ENCODE data around the gene PTPN13.

The PTPN13 gene

DNA sequence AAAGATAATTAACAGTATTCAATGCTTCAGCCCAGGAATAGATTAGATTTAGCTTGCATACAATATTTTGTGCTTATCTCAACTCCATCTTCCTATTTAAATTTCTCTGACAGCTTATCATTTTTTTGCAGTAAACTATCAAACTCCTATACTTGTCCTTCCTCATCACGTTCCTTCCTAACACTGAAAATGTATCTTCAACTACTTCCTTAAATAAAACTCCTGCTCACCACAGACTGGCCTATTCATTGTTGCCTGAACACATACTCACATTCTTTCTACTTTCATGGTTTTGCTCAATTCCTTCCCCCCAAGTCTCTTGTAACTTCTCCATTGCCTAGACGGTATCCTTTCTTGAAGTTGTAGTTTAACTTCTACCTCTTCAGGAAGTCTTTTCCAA is 28.5 kb upstream of the PTPN13 start:
- H3K27ac ChIP-seq, result no peak overlapping the region
- TF ChIP-seq, protein P1, sequence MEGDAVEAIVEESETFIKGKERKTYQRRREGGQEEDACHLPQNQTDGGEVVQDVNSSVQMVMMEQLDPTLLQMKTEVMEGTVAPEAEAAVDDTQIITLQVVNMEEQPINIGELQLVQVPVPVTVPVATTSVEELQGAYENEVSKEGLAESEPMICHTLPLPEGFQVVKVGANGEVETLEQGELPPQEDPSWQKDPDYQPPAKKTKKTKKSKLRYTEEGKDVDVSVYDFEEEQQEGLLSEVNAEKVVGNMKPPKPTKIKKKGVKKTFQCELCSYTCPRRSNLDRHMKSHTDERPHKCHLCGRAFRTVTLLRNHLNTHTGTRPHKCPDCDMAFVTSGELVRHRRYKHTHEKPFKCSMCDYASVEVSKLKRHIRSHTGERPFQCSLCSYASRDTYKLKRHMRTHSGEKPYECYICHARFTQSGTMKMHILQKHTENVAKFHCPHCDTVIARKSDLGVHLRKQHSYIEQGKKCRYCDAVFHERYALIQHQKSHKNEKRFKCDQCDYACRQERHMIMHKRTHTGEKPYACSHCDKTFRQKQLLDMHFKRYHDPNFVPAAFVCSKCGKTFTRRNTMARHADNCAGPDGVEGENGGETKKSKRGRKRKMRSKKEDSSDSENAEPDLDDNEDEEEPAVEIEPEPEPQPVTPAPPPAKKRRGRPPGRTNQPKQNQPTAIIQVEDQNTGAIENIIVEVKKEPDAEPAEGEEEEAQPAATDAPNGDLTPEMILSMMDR (conservative IDR thresholded peaks at IDR 0.05), result no peak
- no peak for TF ChIP-seq ZFX (IDR thresholded peaks at IDR 0.05)

DNA sequence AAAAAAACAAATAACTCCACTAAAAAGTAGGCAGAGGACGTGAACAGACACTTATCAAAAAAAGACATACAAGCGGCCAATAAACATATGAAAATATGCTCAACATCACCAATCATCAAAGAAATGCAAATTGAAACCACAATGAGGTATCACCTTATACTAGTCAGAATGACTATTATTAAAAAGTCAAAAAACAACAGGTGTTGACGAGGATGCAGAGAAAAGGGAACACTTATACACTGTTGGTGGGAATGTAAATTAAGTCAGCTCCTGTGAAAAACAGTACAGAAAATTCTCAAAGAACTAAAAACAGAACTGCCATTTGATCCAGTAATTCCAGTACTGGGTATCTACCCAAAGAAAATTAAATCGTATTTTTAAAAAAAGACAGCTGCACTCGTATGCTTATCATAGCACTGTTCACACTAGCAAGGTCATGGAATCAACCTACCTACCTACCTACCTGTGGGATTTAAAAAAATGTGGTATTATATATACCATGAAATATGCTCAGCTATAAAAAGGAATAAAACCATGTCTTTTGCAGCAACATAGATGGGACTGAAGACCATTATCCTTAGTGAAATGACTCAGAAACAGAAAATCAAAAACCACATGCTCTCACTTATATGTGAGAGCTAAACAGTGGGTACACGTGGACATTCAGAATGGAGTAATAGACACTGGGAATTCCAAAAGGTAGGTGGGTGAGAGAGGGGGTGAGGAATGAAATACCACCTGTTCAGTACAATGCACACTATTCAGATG is 24.8 kb upstream of the PTPN13 start:
- TF ChIP-seq, protein P1 (conservative IDR thresholded peaks at IDR 0.05), result no peak
- no peak for TF ChIP-seq ZFX (IDR thresholded peaks at IDR 0.05)
- no peak overlapping the region for H3K27ac ChIP-seq

DNA sequence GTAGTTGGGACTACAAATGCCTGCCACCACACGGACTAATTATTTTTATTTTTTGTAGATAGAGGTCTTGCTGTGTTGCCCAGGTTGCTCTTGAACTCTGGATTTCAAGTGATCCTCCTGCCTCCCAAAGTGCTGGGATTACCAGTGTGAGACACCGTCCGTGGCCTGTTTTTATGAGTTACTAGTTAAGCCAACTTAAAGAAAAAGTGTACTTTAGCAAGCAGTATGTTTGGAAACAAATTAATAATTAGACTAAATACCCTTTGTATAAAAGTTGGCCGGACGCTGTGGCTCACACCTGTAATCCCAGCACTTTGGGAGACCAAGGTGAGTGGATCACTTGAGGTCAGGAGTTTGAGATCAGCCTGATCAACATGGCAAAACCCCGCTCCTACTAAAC is 14.2 kb upstream of the PTPN13 start:
- no peak overlapping the region for H3K27ac ChIP-seq
- TF ChIP-seq, protein P1 (conservative IDR thresholded peaks at IDR 0.05), result no peak
- TF ChIP-seq ZFX (IDR thresholded peaks at IDR 0.05), result no peak

DNA sequence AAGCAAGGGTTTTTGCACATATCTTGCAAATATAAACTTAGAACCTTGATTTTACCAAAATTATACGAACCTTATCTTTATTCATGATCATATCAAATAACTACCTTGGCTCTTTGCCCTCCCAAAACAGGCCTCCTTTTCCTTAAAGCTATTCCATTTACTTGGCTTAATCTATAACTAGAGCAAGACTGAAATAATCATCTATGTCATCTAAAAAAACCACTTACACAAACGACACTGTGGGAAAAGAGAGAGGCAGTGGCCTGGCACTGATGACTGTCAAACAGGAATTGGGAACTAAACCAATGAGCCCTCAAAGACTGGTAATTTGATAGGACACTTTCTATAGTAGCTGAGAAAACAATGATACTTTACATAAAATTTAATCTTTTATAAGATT is 11.7 kb upstream of the PTPN13 start:
- H3K27ac ChIP-seq, result no peak overlapping the region
- no peak for TF ChIP-seq ZFX (IDR thresholded peaks at IDR 0.05)
- TF ChIP-seq, protein P1 (conservative IDR thresholded peaks at IDR 0.05), result no peak

DNA sequence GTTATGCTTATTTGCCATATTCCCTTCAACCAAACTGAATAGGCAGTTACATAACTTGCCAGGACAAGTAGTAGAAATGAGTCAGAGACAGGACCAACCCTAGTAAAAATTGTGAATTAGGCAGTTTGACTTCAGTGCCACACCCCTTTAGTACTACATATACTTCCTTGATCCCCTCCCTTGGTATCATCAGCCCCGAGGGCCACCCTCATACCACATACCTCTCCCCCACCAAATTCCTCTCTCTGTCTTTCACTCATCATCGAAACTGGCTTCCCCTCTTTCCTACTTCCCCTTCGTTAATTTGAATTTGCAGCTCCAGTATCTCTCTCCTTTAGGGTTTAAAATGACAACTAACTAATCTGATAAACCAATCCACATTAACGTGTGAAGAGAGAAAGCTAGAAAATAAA is 7.9 kb upstream of the PTPN13 start:
- TF ChIP-seq ZFX (IDR thresholded peaks at IDR 0.05), result no peak
- TF ChIP-seq, protein P1 (conservative IDR thresholded peaks at IDR 0.05), result no peak
- H3K27ac ChIP-seq, result no peak overlapping the region; the same call in 1 of the 2 replicates

DNA sequence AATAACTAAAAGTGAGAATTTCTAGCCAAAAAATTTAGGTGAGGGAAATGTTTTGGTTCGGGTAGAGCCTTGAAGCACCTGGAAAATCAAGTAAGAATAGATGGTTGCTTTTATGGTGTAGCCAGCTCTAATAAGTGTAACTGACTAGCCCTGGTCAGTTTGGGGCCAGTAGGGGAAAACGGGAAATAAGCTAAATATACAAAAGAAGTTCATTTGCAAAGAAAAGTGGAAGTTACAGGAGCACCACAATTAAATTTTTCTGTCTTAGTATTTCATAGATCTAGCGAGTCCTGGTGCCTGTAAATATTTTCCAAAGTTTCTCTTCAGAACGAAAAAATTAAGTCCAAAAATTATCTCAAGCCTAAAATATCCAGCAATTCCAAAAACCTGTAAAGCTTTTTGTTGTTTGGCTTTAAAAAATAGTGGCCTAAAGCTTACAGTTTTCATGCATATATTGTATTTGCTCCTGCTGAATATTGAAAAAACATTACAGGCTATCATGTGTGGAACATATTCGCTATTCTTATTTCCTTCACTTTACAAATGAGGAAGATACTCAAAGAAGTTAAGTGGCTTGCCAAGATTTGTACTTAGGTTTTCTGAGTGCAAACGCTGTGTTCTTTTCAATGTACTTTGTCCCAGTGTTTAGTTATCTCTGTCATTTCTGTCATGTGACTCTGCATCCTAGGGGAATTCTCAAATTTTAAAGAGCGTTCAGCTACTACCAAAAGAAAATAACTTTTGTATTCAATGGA is 7.3 kb upstream of the PTPN13 start:
- TF ChIP-seq ZFX (IDR thresholded peaks at IDR 0.05), result no peak
- no peak overlapping the region for H3K27ac ChIP-seq

DNA sequence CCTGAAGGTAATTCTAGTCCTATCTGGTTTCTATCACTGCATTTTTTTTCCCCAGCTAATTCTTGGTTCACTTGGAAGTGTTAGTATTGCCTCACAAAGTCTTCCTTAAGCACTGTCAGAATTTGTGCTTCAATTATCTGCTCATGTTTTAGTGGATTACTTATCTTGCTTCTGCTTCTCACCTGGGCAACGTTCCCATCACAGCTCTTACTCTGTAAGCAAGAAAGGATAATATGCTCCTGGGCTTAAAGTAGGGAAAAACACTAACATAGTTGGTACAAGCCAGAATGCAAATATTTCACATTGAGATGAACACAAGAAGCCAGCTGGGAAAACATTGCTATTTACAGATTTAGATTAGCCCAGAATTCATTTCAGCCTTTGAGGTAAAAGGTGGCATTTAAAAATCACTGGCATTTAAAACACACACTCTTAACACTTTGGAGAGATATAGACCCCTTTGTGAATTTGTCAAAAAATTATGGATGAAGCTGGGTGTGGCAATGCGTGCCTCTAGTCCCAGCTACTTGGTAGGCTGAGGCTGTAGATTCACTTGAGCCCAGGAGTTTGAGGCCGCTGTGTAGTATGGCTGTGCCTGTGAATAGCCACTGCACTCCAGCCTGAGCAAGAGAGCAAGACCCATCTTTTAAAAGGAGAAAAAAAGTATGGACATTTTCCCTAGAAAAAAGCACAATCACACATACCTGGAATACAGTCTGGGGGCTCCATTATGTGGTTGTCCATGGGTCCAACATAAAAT is 6.6 kb upstream of the PTPN13 start:
- TF ChIP-seq, protein P1 (conservative IDR thresholded peaks at IDR 0.05), result no peak
- TF ChIP-seq ZFX (IDR thresholded peaks at IDR 0.05), result no peak
- H3K27ac ChIP-seq, result peak overlapping the region; percentile 70
